GM18499 (cell line): ENCODE data around the gene DLG2.
"Not testable (repeated sequence)": the region's sequence is repeated elsewhere in the genome, so short reads cannot be mapped to it uniquely, and the experiment has no call there.

Experiments
- ATAC-seq: cut with Tn5 transposase; IDR thresholded peaks from one replicate; pipeline ENCODE4 v1.9.1; 2021; ENCODE audit warnings: moderate number of reproducible peaks; ENCODE audit not compliant: insufficient read depth, unreplicated experiment

DLG2 gene

GRCh38 chr11:83455356-83455755, 2171.8 kb downstream of the DLG2 start:
- no peak for ATAC-seq

GRCh38 chr11:83454674-83455073, 2172.5 kb downstream of the DLG2 start:
- no peak for ATAC-seq

GRCh38 chr11:83449338-83449913, 2177.7 kb downstream of the DLG2 start:
- ATAC-seq = peak; percentile 70

GRCh38 chr11:83448686-83449085, 2178.5 kb downstream of the DLG2 start:
- ATAC-seq = no peak

- ATAC-seq = not testable (repeated sequence)
These were observed 2183.3 kb downstream of the DLG2 start for GRCh38 chr11:83443880-83444279.

- no peak for ATAC-seq
These were observed 2185.5 kb downstream of the DLG2 start for GRCh38 chr11:83441601-83442000.

- ATAC-seq = no peak
These were observed 2186.0 kb downstream of the DLG2 start for GRCh38 chr11:83441171-83441570.

- ATAC-seq = no peak
These were observed 2188.7 kb downstream of the DLG2 start for GRCh38 chr11:83438438-83438837.

GRCh38 chr11:83437939-83438338, 2189.2 kb downstream of the DLG2 start:
- ATAC-seq = no peak

GRCh38 chr11:83436855-83437254, 2190.3 kb downstream of the DLG2 start:
- no peak for ATAC-seq

GRCh38 chr11:83434812-83435211, 2192.3 kb downstream of the DLG2 start:
- not testable (repeated sequence) for ATAC-seq

- ATAC-seq = no peak
These were observed 2199.2 kb downstream of the DLG2 start for GRCh38 chr11:83427943-83428342.

GRCh38 chr11:83427501-83427900, 2199.6 kb downstream of the DLG2 start:
- ATAC-seq = no peak

GRCh38 chr11:83425137-83425466, 2202.0 kb downstream of the DLG2 start:
- no peak for ATAC-seq

- no peak for ATAC-seq
These were observed 2202.6 kb downstream of the DLG2 start for GRCh38 chr11:83424376-83425136.

GRCh38 chr11:83422641-83423040, 2204.5 kb downstream of the DLG2 start:
- not testable (repeated sequence) for ATAC-seq

- ATAC-seq = no peak
These were observed 2216.3 kb downstream of the DLG2 start for GRCh38 chr11:83410605-83411565.

GRCh38 chr11:83409891-83410290, 2217.3 kb downstream of the DLG2 start:
- ATAC-seq = no peak

- no peak for ATAC-seq
These were observed 2217.7 kb downstream of the DLG2 start for GRCh38 chr11:83409476-83409875.

- no peak for ATAC-seq
These were observed 2218.2 kb downstream of the DLG2 start for GRCh38 chr11:83408946-83409345.
